ENCODE data around the gene AVL9. TPM values are rescaled to one million over a fixed set of nuclear protein-coding genes. Genes with fewer than 3 reads are reported as not detected.
"Not testable (repeated sequence)": the region's sequence is repeated elsewhere in the genome, so short reads cannot be mapped to it uniquely, and the experiment has no call there.

AVL9 gene
- total RNA-seq, 1 donor from 2014 or later = 31.3 TPM

DNA sequence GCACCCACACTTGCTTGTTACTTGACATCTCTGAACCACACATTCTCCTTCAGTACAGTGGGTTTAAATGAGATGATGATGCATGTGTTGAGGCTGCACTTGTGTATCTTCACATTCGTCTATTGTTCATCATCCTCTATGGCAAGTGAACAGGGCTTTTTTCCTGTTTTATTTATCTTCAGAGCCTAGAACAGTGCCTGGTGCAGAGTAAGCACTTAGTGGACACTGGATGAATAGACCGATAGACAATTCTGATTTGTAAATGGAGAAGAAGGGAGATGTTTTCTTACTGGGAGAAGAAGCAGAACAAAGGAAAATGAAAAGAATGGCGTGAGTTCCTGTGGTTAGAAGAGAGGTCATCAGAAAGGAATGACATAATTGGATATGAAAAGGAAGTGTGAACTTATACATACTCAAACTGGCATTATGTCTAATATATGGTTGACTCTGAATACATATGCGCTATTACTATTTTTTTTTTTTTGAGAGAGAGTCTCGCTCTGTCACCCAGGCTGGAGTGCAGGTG lies 99.7 kb downstream of the AVL9 start:
- intact Hi-C loops (cut with DNase I) = no loop called here
- Histone ChIP-seq H3K27ac (no peak overlapping the region), H3K4me1 (no peaks in the 10 kb centered on the region), H3K9me3 (no peaks in the 10 kb centered on the region), H3K36me3 (no peaks in the 10 kb centered on the region), H3K27me3 (no peaks in the 10 kb centered on the region), H3K4me3 (no peak overlapping the region)
- DNase-seq (no peak), ATAC-seq (no peak)
- TF ChIP-seq CTCF (IDR thresholded peaks at IDR 0.05) = no peak

- ATAC-seq; DNase-seq; H3K9me3 ChIP-seq; H3K4me1 ChIP-seq; intact Hi-C loops (cut with DNase I); H3K27me3 ChIP-seq; H3K36me3 ChIP-seq; H3K27ac ChIP-seq; H3K4me3 ChIP-seq: not testable (repeated sequence)
These were observed 105.9 kb downstream of the AVL9 start for GRCh38 chr7:32601196-32601595.

DNA sequence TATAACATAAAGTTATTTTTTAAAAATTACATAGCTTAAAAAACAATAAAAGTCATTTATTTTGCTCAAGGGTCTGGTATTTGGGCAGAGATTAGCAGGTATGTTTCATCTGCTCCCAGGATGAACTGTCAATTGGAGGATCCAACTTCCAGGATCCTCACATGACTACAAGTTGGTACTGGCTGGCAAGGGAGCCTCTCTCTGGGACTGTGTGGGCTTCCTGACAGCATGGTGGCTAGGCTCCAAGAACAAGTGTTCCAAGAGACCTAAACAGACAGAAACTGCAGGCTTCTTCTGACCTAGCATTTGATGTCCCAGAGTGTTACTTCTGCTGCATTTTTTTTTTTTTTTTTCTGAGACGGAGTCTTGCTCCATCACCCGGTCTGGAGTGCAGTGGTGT lies 107.2 kb downstream of the AVL9 start:
- intact Hi-C loops (cut with DNase I) = no loop called here
- Histone ChIP-seq H3K36me3 (no peaks in the 10 kb centered on the region), H3K27ac (no peak overlapping the region), H3K27me3 (no peaks in the 10 kb centered on the region), H3K4me3 (no peak overlapping the region), H3K9me3 (no peaks in the 10 kb centered on the region), H3K4me1 (no peaks in the 10 kb centered on the region)
- no peak for TF ChIP-seq CTCF (IDR thresholded peaks at IDR 0.05)
- DNase-seq (no peak), ATAC-seq (no peak)

- H3K36me3 ChIP-seq; intact Hi-C loops (cut with DNase I); H3K27ac ChIP-seq; H3K9me3 ChIP-seq; ATAC-seq; DNase-seq; H3K4me1 ChIP-seq; H3K27me3 ChIP-seq; H3K4me3 ChIP-seq: not testable (repeated sequence)
These were observed 108.2 kb downstream of the AVL9 start for GRCh38 chr7:32603492-32603891.

DNA sequence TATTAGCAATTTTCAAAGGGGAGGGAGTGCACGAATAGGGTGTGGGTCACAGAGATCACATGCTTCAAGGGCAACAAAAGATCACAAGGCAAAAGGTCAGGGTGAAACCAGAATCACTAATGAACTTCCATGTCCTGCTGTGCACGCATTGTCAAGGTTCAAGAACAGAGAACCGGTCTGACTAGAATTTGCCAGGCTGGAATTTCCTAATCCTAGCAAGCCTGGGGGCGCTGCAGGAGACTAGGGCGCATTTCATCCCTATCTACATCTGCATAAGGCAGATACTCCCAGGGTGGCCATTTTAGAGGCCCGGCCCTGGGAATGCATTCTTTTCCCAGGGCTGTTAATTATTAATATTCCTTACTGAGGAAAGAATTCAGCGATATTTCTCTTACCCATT lies 108.8 kb downstream of the AVL9 start:
- H3K27me3 ChIP-seq; intact Hi-C loops (cut with DNase I); H3K4me3 ChIP-seq: not testable (repeated sequence)

GRCh38 chr7:32605032-32605431 lies 109.7 kb downstream of the AVL9 start:
- intact Hi-C loops (cut with DNase I) = no loop called here
- Histone ChIP-seq H3K4me1 (no peaks in the 10 kb centered on the region), H3K9me3 (no peaks in the 10 kb centered on the region), H3K4me3 (no peak overlapping the region), H3K27ac (no peak overlapping the region), H3K27me3 (no peaks in the 10 kb centered on the region), H3K36me3 (no peaks in the 10 kb centered on the region)
- no peak for DNase-seq
- TF ChIP-seq CTCF (IDR thresholded peaks at IDR 0.05) = no peak
- ATAC-seq = no peak

More for the DNA sequence above, 108.8 kb downstream of the AVL9 start:
- not testable (repeated sequence) for DNase-seq, H3K4me1 ChIP-seq, H3K9me3 ChIP-seq, H3K27ac ChIP-seq, H3K36me3 ChIP-seq, ATAC-seq

GRCh38 chr7:32609463-32609862 lies 114.2 kb downstream of the AVL9 start:
- H3K27me3 ChIP-seq = no peaks in the 10 kb centered on the region
- DNase-seq (no peak), ATAC-seq (no peak)
- no peak overlapping the region for H3K27ac ChIP-seq
- H3K9me3 ChIP-seq = no peaks in the 10 kb centered on the region
- H3K36me3 ChIP-seq = no peaks in the 10 kb centered on the region
- intact Hi-C loops (cut with DNase I) = no loop called here
- no peak for TF ChIP-seq CTCF (IDR thresholded peaks at IDR 0.05)
- peaks cover 6% of the 10 kb centered on the region for H3K4me1 ChIP-seq
- H3K4me3 ChIP-seq = no peak overlapping the region

All from upper lobe of right lung (tissue), 1 donor.